ENCODE measurements around the gene DIAPH2.
"Not testable (repeated sequence)": the region's sequence is repeated elsewhere in the genome, so short reads cannot be mapped to it uniquely, and the experiment has no call there.

DIAPH2 gene

GRCh38 chrX:96834137-96834536 is 149.5 kb downstream of the DIAPH2 start:
- no peak for DNase-seq

DNA sequence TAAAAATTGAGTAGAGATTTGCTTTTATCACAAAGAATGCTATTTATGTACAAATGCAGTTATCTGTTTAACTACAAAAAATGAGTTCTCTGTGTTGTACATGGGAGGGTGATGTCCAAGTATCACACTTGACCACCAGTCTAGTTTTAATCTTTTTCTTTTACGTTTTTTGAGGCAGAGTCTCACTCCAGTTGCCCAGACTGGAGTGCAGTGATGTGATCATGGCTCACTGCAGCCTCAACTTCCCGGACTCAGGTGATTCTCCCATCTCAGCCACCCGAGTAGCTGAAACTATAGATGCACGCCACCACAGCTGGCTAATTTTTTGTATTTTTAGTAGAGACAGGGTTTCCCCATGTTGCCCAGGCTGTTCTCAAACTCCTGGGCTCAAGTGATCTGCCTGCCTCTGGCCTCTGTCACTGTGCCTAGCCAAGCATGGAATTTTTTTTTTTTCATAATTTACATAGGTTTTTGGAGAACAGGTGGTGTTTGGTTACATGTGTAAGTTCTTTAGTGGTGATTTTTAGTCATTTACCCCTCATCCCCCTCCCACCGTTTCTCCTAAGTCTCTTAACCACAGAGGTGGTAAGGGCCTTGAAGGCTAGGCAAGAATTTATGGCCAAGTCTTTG is 151.1 kb downstream of the DIAPH2 start:
- no peak for DNase-seq

DNA sequence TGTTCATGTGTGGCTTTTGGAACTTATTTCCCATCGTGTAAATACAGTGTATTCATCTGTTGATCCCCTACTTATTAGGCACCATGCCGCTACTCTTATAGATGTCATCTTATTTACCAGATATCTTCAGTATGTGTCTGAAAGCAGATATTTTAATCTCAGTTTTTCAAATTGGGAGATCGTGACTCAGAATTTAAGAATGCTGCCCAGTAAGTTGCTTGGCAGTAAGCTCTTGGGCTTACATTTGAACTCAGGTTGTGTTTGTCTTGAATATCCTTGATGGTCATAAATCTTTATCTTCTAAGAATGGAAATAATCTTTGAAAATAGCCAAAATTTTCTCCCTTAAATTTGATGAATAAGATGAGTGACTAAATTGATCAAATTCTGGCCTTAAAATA is 153.2 kb downstream of the DIAPH2 start:
- DNase-seq = no peak

DNA sequence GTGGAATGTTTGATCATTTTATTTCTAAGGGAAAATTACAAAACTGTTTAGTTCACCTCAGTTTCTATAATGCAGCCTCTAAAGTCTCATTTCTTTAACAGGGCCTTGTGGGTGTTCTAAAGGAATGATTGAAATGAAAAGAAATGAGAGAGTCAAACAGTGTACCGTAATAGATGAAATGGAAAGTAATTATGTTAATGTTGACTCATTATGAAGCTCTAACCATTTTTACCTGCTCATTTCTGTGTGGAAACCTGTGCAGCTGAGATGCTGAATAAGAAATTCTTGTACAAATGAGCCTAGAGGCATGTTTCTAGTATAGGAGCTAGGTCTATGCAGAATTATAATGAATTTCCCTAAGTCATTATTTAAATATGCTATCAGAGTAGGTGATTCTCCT is 153.9 kb downstream of the DIAPH2 start:
- no peak for DNase-seq

- DNase-seq = no peak
Measured at GRCh38 chrX:96841325-96841724, 156.7 kb downstream of the DIAPH2 start.

DNA sequence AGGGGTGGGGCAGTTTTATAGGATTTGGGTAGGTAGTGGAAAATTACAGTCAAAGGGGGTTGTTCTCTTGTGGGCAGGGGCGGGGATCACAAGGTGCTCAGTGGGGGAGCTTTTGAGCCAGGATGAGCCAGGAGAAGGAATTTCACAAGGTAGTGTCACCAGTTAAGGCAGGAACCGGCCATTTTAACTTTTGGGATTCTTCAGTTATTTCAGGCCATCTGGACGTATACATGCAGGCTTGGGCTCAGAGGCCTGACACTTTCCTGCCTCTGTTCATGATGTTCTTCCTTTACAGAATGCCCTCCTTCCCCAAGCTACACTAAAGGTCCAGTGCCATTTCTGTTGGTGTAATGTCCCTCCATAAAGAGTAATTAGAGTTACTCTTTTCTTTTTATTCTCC is 157.2 kb downstream of the DIAPH2 start:
- not testable (repeated sequence) for DNase-seq

DNA sequence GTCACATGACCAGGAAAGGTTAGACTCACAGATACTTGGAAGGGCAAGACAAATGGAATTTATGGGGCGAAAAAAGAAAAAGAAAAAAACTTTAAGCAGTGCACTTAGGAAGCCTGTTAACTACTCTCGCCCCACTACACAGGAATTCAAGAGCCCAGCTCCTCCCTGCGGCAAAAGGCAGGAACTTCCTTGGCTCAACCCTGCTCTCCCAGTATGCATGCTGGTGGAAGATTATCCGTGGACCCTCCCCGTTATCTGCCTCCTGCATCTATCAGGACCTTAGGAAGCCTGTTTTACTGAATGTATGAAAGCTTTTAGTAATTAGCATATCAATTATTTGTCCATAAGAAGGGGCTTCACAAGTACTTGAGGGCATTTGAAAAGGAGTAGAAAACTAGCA is 158.9 kb downstream of the DIAPH2 start:
- no peak for DNase-seq

DNA sequence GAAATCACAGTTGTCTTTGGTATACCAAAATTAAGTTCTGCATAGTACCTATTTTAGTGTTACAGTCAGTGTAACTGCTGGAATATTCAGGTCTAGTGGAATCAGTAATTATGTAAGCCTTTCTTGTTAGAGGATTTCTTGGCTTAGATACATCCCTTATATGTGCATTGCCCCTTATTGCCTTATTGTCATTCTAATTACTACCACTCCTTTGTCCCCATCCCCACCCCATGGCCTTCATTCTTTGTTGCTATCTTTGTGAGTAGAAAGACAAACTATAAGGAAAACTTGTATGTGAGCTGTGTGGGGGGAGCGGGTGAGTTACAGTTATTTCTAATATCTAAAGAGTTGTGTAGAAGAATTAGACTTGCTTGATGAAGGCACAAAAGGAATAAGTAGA is 162.2 kb downstream of the DIAPH2 start:
- DNase-seq = no peak

GRCh38 chrX:96859422-96859821 is 174.8 kb downstream of the DIAPH2 start:
- not testable (repeated sequence) for DNase-seq

DNA sequence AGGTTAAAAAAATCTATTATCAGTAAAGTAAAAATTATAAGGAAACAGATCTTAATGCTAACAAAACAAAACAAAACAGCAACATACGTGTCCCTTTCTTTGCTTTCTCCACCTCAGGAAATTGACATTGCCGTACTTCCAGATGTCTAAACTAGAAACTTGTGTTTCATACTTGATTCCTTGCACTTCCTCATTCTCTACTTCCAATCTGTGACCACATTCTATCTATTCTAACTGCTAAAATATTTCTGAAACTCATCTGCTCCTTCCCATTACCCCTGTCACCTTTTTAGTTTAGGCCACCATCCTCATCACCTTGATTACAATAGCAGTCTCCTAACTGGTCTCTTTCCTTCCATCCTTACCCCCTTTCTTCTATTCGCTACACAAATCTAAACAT is 176.6 kb downstream of the DIAPH2 start:
- no peak for DNase-seq

GRCh38 chrX:96861661-96862060 is 177.0 kb downstream of the DIAPH2 start:
- no peak for DNase-seq

GRCh38 chrX:96883608-96884007 is 199.0 kb downstream of the DIAPH2 start, which contains the start of gene RPA4:
TSS of gene RPA4 (plus strand) at chrX:96883908. CDS start at chrX:96884311, 403 bp downstream.
- no peak for DNase-seq

GRCh38 chrX:96884027-96884426 is 199.4 kb downstream of the DIAPH2 start:
- no peak for DNase-seq

DNA sequence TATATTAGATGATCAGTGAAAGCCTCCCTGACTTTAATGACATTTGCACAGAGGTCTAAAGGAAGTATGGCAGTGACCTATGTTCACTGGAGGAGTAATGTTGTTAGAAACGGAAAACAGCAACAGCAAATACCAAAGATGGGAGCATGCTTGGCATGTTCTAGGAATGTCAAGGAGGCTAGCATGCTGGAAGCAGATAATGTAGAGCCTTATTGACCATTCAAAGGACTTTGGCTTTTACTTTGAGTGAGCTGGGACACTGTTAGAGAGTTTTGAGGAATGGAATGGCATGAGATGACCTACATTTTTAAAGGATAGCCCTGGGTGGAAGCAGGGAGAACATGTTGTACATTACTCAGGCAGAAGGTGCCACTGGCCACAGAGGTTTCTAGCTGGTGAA is 205.1 kb downstream of the DIAPH2 start:
- no peak for DNase-seq

DNA sequence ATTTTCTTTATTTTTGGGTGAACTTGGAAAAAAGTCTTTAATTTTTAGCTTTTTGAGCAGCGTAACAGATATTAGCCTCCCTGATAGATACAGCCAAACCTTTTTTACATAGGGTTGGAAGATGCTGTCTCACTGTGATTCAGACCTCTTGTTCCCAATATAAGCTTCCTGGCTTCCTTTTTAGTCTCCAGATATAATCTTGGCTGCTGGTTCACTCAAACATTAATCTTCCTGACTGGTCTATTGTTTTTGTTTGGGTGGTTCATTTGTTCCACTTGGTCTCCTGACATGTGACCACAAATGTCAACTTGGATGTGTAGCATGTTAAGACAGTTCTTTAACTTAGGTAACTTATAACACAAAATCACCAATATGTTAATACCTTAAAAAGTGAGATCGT is 222.1 kb downstream of the DIAPH2 start:
- no peak for DNase-seq

DNA sequence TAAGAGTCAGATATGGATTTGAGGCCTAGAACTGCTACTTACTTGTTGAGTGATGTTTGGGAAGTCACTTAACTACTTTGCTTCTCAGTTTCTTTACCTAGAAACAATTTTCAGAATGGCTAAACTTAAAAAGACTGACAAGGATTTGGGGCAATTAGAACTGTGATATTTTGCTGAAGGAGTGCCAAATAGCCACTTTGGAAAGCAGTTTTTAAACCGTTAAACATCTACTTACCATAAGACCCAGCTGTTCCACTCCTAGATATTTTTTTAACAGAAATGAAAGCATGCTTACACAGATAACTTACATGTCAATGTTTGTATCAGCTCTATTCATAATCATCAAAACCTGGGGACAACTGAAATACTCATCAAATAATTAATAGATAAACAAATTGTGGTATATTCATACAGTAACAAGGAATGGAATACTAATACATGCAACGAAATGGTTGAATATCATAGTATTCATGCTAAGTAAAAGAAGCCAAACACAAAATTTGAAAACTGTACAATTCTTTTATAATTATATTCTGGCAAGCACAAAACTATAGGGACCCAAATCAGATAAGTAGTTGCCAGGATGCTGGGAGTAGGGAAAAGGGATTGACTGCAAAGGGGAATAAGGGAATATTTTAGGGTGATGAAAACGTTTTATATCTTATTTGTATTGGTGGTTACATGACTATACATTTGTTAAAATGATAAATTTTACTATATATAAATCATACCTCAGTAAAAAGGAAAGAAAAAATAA is 223.1 kb downstream of the DIAPH2 start:
- no peak for DNase-seq

- DNase-seq = no peak
Measured at GRCh38 chrX:96909291-96909690, 224.6 kb downstream of the DIAPH2 start.

DNA sequence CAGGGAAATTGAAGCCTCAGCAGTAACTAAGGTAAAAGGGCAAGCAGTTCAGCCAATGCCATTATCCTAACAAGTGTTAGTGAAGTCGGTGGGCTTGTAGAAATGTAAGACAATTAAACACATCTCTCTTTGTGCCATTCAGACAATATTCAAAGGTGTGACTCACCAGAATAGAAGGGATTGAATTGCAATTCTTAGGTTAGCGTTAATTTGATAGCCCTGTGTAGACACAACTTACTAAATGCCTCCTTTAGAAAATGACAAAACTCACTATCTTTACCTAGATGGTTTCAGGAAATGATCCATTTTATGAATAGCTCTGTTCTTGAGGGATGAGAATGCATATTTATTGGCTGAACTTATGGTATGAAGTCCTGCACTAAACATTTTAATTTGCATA is 234.2 kb downstream of the DIAPH2 start:
- DNase-seq = no peak

GRCh38 chrX:96919672-96920071 is 235.0 kb downstream of the DIAPH2 start:
- no peak for DNase-seq

GRCh38 chrX:96924581-96924980 is 239.9 kb downstream of the DIAPH2 start:
- DNase-seq = no peak

DNA sequence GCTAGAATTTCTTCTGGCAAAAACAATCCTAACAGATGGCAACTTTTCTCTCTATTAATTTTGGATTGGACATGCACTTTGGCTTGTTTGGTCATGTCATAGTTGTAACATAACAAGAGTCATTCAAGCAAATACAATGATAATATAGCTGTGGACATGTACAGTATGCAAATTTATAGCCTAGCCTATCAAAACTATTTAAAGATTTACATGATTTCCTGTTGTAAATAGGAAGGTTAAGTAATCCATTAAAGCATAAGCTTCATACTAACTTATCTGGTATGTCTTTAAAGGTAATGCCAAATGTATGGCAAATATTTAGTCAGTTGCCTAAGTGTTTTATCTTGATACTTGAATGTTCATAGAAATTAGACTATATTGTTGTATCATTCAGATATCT is 244.4 kb downstream of the DIAPH2 start:
- no peak for DNase-seq

DNA sequence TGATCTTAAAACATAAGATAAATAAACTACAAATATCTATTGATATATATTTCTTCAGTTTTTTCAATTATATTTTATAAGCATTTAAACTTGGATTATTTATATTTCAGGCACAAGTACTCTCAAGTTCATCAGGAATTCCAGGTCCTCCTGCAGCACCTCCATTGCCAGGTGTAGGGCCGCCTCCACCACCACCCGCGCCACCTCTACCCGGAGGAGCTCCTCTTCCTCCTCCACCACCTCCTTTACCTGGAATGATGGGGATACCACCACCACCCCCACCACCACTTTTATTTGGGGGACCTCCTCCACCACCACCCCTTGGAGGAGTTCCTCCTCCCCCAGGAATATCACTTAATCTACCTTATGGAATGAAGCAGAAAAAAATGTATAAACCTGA is 273.1 kb downstream of the DIAPH2 start:
- no peak for DNase-seq

GRCh38 chrX:96971812-96972211 is 287.2 kb downstream of the DIAPH2 start:
- DNase-seq = no peak

GRCh38 chrX:96978906-96979305 is 294.3 kb downstream of the DIAPH2 start:
- DNase-seq = no peak

- DNase-seq = no peak
Measured at GRCh38 chrX:96979766-96980165, 295.1 kb downstream of the DIAPH2 start.

Measured in activated gamma-delta T cell (primary cell).